SH-SY5Y (cell line): Measurements from ENCODE around the gene CLDN34.

ENCODE experiments used
- GATA2 ChIP-seq: IDR thresholded peaks from 2 replicates; pipeline ENCODE4 v1.6.1; 2011; ENCODE audit warnings: mild to moderate bottlenecking, low read depth, low read length
- GATA3 ChIP-seq: IDR thresholded peaks from 2 replicates; pipeline ENCODE4 v1.6.1; 2011; ENCODE audit warnings: low read depth, mild to moderate bottlenecking, low read length, moderate library complexity

The CLDN34 gene, protein sequence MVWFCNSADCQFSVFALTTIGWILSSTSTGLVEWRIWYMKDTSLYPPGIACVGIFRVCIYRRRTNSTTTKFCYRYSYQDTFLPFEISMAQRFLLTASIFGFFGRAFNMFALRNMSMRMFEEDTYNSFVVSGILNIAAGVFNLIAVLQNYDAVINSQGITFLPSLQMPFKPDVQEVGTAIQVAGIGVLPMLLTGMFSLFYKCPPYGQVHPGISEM

DNA sequence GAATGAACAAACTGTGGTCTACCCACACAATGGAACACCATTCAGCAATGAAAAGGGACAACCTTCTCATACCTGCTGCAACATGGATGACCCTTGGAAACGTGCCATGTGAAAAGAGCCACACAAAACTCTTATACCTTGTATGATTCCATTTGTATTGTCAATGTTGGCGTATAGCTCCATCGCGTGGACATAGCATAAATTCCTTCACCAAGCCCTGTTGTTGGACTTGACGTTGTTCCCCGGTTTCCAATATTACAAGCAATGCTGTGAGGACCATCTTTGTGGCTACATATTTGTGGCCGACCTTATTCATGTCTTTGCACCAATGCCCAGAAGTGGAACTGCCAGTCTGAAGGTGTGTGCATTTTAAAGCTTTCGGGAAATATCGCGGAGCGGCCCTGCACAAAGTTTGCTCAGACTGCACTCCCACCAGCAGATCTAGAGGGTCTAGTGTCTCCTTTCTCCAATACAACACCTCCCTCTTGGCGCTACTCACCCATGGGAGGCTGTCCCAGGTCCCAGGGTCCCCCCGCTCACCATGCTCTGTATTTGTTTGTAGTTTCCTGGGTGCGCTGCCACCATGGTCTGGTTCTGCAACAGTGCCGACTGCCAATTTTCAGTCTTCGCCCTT lies at the start of gene CLDN34:
CLDN34 (plus strand) TSS at position 584 of the 634 bp plus-strand sequence; CDS start at position 584, 0 bp downstream.
- no peak for TF ChIP-seq GATA2
- TF ChIP-seq GATA3 = no peak

DNA sequence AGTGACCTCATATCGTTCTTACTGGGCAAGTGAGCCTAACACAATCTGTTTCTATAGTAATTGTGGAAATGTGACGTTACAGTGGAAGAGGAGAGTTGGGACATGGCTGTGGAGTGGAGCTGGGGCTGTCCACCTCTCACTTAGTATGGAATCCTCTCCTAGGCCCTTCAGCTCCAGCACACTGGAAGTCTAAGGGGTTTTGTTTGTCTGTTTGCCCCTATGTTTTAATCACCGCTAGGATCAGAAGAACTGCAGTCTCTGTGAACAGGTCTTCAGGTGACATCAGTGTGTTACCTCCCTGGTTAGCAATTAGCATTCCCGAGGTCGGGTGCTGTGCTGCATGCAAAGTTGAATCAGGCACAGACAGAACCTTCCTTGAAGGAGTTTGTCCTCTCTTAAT lies 49.3 kb upstream of the CLDN34 start:
- no peak for TF ChIP-seq GATA3
- no peak for TF ChIP-seq GATA2

DNA sequence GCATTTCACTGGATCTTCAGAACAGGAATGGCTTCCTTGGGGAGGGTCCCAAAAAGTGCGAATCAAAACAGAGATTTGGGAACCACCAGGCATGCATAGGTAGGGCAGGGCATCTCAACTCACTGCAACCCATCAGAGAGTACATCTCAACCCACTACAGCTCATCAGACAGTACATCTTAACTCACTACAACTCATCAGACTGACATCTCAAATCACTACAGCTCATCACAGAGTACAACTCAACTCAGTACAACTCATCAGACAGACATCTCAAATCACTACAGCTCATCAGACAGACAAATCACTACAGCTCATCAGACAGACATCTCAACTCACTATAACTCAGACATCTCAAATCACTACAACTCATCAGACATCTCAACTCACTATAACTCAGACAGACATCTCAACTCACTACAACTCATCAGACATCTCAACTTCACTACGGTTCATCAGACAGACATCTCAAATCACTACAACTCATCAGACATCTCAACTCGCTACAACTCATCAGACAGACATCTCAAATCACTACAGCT lies 47.5 kb upstream of the CLDN34 start:
- TF ChIP-seq GATA3 = no peak
- TF ChIP-seq GATA2 = no peak

DNA sequence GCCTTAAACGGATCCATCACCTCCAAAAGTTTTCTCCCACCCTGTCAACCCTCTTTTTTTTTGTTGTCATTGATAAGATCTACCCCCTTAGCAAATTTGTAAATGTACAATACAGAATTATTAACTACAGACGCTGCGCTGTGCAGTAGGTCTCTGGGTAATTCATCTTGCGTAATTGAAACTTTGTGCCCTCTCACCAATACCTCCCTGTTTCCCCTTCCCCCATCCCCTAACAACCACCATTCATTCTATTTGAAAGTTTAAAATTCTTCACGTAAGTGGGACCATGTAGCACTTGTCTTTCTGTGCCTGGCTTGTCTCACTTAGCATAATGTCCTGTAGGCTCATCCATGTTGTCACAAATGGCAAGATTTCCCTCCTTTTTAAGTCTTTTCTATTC lies 45.8 kb upstream of the CLDN34 start:
- TF ChIP-seq GATA2 (no peak), GATA3 (no peak)

DNA sequence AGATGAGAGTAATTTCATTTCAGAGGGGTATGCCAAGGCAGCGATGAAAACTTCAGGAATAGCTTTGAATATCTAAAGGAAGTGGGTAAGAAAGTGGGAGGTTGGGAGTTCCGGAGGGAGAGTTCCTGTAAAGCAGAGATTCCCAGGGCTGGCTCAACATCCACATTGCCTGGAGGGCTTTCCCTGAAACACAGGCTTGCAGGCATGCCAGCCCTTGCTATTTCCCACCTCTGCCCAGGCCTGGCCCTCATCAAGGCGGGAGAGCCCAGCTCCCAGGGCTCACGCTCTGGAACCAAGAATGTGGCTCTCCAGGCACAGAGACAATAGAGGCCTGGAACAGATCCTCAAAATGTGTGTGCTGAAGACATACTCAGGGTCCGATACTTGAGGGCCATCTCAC lies 43.8 kb upstream of the CLDN34 start:
- TF ChIP-seq GATA2 = no peak
- TF ChIP-seq GATA3 = no peak

DNA sequence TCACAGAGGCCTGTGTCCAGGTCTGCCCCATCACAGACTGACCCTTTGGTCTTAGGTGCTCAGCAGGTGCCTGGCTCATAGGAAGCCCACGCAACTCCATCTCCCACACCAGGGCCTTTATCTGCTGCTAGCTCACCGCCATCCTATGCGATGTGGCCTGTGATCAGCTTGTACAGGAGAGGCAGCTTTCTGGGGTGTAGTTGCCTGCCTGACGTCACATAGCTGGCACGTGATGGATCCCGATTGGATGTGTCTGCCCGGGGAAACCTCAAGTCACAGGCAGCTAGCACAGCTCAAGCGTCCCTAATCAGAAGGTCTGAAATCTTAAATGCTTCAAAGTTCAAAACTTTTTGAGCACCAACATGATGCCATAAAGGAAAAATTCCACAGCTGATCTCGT lies 41.2 kb upstream of the CLDN34 start:
- TF ChIP-seq GATA2 (no peak), GATA3 (no peak)

DNA sequence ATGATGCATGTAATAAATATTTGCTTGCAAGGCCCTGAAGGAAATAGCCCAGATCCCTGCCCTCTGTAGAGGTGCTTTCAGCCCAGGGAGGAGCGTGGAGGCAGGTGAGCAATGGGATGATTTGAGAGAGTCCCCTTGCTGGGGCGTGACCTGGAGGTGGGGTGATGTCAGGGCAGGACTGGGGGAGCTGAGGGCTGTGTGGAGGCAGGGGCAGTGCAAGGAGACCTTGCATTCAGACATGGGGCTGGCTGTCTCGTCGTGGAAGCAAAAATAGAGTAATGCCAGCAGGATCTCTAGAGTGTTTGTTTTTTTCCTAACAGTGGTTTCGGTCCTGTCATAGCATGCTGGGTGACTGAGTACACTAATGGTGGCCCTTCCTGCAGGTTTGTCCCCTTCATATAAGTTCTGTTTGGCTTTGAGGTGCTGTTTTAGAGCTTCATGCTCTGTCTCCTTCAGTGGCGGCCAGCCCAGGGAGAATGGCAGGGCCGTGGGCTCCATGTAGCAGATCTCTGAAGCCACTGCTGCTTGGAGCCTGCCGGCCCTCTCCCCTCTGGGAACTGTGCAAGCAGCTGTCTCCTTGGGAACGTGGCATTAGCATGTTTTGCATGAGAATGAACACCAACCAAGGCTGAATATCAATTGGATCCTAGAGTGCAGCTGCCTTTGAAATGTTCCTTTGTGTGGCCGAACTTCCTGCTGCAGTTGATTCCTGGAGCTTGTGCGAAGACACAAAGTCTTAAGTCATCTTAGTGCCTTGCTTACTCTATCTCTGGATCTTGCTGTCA lies 39.3 kb upstream of the CLDN34 start:
- TF ChIP-seq GATA2 (no peak), GATA3 (no peak)

DNA sequence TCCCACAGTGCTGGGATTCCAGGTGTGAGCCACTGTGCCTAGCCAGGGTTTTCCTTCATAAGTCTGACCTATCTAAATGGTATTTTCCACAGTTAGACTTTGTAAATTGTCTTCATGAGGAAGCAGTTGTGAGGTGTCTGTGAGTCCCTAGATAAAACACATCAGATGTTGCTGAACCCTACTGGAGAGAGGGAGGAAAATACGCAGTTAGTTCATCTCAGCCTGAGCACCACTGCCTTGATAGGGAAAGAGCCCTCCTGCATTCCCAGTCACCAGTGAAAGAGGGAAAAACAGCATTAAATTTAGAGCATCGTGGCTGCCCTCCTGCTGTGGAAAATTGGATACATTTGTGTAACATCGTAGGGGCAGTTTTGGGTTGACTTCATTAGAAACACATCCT lies 31.7 kb upstream of the CLDN34 start:
- TF ChIP-seq GATA3 (no peak), GATA2 (no peak)

DNA sequence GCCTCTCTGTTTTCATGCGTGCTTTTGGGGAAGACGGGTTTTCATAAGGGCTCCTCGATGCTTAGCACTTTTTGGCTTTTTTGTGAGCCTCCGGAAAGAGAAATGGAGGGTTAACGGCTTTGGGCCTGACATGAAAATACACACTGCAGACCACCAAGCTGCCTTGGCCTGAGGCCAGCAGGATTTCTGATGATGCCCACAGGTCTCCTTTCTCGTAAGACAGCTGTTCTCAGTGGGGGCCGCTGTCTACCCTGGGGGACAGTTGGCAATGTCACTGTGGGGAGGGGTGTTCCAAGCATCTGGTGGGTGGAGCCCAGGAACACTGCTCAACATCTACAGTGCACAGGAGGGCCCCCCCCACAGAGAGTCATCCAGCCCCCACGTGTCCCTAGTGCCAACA lies 29.4 kb upstream of the CLDN34 start:
- no peak for TF ChIP-seq GATA2
- TF ChIP-seq GATA3 = no peak

DNA sequence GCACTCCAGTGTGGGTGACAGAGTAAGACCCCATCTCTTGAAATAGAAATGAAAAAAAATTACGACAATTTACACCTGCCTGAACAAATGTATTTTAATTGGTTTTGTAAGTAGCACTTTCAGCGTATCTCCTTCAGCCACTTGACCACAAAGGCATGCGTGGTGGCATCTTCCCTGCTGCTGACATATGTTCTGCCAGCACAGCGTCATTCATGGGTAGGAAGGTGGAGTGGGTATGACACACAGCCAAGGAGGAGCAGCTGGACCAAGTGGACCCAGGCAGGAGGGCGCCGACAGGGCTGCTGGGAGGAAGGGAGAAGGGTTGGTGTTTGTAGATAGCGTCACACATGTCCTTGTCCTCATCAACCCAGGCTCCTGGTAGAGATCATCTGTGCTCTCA lies 28.6 kb upstream of the CLDN34 start:
- no peak for TF ChIP-seq GATA3
- no peak for TF ChIP-seq GATA2

DNA sequence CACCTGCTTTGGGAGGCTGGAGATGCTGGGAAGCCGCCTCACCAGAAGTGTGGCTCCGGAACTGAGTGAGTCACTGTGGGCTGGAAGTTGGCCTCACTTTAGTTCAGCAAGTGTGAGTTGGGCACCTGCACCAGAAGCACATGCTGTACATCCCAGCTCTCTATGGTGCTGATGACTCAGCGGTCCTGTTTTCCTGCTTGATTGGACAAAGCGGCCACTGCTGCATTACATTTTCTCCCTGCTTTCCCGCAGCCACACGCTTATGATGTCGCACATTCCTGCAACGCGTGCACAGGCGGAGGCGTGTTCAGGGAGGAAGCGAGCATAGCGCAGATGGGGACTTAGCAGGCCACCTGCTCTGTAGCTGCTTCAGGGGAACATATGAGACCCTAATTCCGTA lies 26.7 kb upstream of the CLDN34 start:
- no peak for TF ChIP-seq GATA3
- no peak for TF ChIP-seq GATA2

DNA sequence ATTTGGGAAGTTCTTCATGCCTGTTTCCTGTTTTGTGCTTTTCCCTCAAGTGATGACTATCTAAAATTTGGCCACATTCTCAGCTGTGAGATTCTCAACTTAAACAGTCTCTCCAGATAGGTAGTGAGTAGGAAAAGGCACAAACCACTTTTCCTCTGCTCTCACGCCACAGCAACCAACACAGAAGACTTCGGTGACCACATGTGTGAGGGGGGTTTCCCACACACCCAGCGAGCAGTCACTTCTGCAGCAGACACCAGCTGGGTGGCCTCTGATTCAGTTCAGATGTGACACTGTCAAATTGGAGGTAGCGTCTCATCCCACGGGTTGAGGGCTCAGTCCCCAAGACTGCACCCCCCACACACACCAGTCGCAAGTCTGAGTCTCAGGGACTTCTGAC lies 25.1 kb upstream of the CLDN34 start:
- TF ChIP-seq GATA3 = no peak
- TF ChIP-seq GATA2 = no peak

DNA sequence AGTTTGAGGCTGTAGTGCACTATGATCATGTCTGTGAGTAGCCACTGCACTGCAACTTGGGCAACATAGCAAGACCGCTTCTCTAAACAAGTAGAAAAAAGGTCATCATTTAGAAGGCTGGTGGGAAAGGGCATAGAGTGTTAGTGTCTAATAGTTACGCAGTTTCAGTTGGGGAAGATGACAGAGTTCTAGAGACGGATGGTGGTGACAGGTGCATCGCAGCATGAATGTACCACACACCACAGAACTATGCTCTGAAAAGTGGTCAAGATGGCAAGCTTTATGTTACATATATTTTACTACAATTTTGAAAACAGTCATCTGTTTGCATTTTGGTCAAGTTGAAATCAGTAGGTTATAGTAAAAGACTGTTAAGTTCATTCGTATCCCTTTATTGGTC lies 23.7 kb upstream of the CLDN34 start:
- TF ChIP-seq GATA2 = no peak
- TF ChIP-seq GATA3 = no peak

DNA sequence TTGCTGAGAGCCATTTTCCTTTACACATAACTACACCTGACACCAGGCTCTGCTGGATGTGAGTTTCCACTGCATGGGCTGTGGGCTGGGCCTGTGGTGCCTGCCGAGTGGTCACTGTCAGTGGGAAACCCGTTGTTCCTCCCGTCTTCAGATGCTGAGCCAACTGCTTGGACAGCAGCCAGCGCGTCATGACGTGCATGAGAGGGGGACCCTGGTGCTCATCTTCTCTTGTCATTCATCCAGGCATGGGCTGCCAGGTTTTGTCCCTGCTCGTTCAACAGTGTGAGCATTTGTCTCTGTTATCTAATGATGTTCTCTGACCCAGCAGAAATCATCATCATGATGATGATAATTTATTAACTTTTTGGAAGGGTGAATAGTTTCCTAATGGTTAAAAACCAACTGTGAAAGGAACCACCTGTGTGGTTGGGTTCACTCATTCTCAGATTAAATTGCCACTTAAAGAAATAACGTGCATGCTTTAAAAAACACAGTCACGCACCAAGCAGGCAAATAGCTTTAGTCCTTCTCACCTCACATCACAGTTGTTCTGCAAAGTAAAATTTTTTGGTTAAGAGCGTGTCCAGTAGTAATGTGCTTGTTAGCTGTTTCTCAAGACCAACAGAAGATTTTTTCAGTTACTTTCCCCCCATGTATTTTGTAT lies 19.9 kb upstream of the CLDN34 start:
- no peak for TF ChIP-seq GATA2
- no peak for TF ChIP-seq GATA3

DNA sequence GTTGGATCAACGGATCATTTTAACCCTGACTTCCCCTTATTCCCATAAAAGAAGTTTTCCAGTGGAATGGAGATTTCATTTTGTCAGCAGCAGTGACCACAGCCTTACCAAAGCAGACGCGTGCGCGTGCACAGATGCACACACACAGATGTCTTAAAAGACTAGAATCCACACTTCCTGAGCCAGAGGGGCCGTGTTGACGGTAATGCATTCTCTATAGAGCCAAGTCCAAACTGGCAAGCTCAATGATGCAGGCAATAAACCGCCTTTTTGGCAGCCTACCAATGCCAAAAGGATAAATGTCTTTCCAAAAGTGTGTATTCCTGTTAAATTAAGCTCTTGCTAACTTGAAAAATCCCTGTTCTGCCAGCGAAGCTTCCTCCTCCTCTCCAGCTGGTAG lies 18.8 kb upstream of the CLDN34 start:
- TF ChIP-seq GATA2 = no peak
- TF ChIP-seq GATA3 = no peak

DNA sequence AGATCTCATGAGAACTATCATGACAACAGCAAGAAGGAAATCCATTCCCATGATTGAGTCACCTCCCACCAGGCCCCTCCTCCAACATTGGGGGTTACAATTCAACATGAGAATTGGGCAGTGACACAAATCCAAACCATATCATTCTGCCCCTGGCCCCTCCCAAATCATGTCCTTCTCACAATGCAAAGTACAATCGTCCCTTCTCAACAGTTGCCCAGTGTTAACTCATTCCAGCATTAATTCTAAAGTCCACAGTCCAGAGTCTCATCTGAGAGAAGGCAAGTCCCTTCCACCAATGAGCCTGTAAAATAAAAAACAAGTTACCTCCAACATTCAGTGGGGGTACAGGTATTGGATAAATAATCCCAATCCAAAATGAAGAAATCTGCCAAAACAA lies 14.9 kb upstream of the CLDN34 start:
- TF ChIP-seq GATA3 = no peak
- no peak for TF ChIP-seq GATA2

DNA sequence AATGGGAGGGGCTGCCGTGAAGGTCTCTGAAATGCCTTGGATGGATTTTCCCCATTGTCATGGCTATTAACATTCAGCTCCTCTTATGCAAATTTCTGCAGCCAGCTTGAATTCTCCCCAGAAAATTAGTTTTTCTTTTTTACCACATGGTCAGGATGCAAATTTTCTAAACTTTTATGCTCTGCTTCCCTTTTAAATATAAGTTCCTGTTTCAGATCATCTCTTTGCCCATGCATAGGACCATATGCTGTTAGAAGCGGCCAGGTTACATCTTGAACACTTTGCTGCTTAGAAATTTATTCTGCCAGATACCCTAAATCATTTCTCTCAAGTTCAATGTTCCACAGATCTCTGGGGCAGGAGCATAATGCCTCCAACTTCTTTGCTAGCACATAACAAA lies 13.8 kb upstream of the CLDN34 start:
- TF ChIP-seq GATA2 (no peak), GATA3 (no peak)
